ENCODE results near the gene GSPT1.

- TF ChIP-seq CTCF (IDR thresholded peaks at IDR 0.05; ENCODE audit: borderline replicate concordance, extremely low read depth, low read length, poor library complexity, severe bottlenecking) (no peak), EZH2 (IDR thresholded peaks at IDR 0.05; ENCODE audit: borderline replicate concordance, low read depth, low read length, severe bottlenecking) (no peak)
Observed at GRCh38 chr16:11892761-11893160, 23.0 kb downstream of the GSPT1 start.

All from DND-41 (cell line).